Loucy (cell line): ENCODE measurements around the gene PCDHGB3.

Source experiments
- EZH2phosphoT487 ChIP-seq: fragments of 200-600 bp; IDR thresholded peaks from 2 replicates; pipeline ENCODE4 v1.6.1; 2018; ENCODE audit warnings: antibody characterized with exemption, mild to moderate bottlenecking, moderate library complexity, borderline replicate concordance
- TF ChIP-seq, protein P1 (sequence below): fragments of 200-600 bp; sonication (generic); conservative IDR thresholded peaks from 2 replicates; pipeline ENCODE4 v1.5.1; 2014; ENCODE audit warnings: mild to moderate bottlenecking, antibody characterized with exemption, low read length

DNA sequence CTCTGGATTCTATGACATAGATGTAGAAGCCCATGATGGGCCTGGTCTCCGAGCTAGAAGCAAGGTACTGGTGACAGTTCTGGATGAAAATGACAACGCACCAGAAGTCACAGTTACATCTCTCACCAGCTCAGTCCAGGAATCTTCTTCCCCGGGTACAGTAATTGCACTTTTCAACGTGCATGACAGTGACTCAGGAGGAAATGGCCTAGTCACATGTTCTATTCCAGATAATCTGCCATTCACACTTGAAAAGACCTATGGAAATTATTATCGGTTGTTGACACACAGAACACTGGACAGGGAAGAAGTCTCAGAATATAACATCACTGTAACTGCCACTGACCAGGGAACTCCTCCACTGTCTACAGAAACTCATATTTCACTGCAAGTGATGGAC, 13.9 kb upstream of the PCDHGB3 start:
- TF ChIP-seq, protein P1, sequence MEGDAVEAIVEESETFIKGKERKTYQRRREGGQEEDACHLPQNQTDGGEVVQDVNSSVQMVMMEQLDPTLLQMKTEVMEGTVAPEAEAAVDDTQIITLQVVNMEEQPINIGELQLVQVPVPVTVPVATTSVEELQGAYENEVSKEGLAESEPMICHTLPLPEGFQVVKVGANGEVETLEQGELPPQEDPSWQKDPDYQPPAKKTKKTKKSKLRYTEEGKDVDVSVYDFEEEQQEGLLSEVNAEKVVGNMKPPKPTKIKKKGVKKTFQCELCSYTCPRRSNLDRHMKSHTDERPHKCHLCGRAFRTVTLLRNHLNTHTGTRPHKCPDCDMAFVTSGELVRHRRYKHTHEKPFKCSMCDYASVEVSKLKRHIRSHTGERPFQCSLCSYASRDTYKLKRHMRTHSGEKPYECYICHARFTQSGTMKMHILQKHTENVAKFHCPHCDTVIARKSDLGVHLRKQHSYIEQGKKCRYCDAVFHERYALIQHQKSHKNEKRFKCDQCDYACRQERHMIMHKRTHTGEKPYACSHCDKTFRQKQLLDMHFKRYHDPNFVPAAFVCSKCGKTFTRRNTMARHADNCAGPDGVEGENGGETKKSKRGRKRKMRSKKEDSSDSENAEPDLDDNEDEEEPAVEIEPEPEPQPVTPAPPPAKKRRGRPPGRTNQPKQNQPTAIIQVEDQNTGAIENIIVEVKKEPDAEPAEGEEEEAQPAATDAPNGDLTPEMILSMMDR: no peak
- no peak for TF ChIP-seq EZH2phosphoT487
